Fibroblast of peridontal ligament (primary cell): Measurements from ENCODE around the gene TMEM61.
A peak's percentile ranks its signal among the peaks of the same experiment; 100 is the strongest.
"Not testable (repeated sequence)": the region's sequence is repeated elsewhere in the genome, so short reads cannot be mapped to it uniquely, and the experiment has no call there.

Source experiments
- DNase-seq: peaks from one replicate; pipeline ENCODE4 v3.0.0-alpha.2; 2010; ENCODE audit errors: extremely low read depth

The TMEM61 gene

GRCh38 chr1:54962612-54963395, 17.6 kb upstream of the TMEM61 start:
- DNase-seq: no peak

- DNase-seq: not testable (repeated sequence)
These were observed 16.6 kb upstream of the TMEM61 start for GRCh38 chr1:54963829-54964228.

GRCh38 chr1:54965624-54966340, 14.6 kb upstream of the TMEM61 start:
- peak; percentile 68 for DNase-seq

- no peak for DNase-seq
These were observed 13.1 kb upstream of the TMEM61 start for GRCh38 chr1:54967372-54967771.

- DNase-seq: no peak
These were observed 11.9 kb upstream of the TMEM61 start for GRCh38 chr1:54968551-54968950.

- DNase-seq: no peak
These were observed 10.5 kb upstream of the TMEM61 start for GRCh38 chr1:54969879-54970278.

- DNase-seq: no peak
These were observed 9.5 kb upstream of the TMEM61 start for GRCh38 chr1:54970901-54971300.

GRCh38 chr1:54971317-54971791, 9.1 kb upstream of the TMEM61 start:
- no peak for DNase-seq

- no peak for DNase-seq
These were observed 8.0 kb upstream of the TMEM61 start for GRCh38 chr1:54972436-54972835.

GRCh38 chr1:54973205-54973921, 7.1 kb upstream of the TMEM61 start:
- peak; percentile 63 for DNase-seq

GRCh38 chr1:54975356-54976108, 4.9 kb upstream of the TMEM61 start:
- no peak for DNase-seq

- no peak for DNase-seq
These were observed 3.7 kb upstream of the TMEM61 start for GRCh38 chr1:54976747-54977146.

GRCh38 chr1:54977533-54978297, 2.7 kb upstream of the TMEM61 start:
- no peak for DNase-seq

GRCh38 chr1:54978528-54979326, 1.7 kb upstream of the TMEM61 start:
- no peak for DNase-seq

- DNase-seq: no peak
These were observed 1.0 kb upstream of the TMEM61 start for GRCh38 chr1:54979327-54979891.

GRCh38 chr1:54980046-54980527, 341 bp upstream of the TMEM61 start:
- DNase-seq: no peak

GRCh38 chr1:54981466-54981865, 1.0 kb downstream of the TMEM61 start:
- DNase-seq: no peak

GRCh38 chr1:54982739-54983138, 2.3 kb downstream of the TMEM61 start:
- DNase-seq: no peak

GRCh38 chr1:54984131-54984842, 3.9 kb downstream of the TMEM61 start:
- DNase-seq: no peak
